Astrocyte (in vitro differentiated cells and primary cell): ENCODE data around the gene DYNLT4.

Experiments used
- CTCF ChIP-seq: IDR thresholded peaks from 2 replicates; pipeline ENCODE4 v1.5.1; 2011; ENCODE audit warnings: low read depth, mild to moderate bottlenecking, inconsistent platforms, low read length, moderate library complexity; ENCODE audit not compliant: insufficient read depth
- EZH2 ChIP-seq: IDR thresholded peaks from 2 replicates; pipeline ENCODE4 v1.6.1; 2012; ENCODE audit warnings: mild to moderate bottlenecking, low read length, inconsistent platforms; ENCODE audit not compliant: insufficient read depth

- TF ChIP-seq CTCF = no peak
- TF ChIP-seq EZH2 = no peak
These were observed 21.0 kb upstream of the DYNLT4 start for GRCh38 chr1:44828003-44828651.
